ENCODE data around the gene CNIH4. TPM values are rescaled to one million over a fixed set of nuclear protein-coding genes. Genes with fewer than 3 reads are reported as not detected.
"Not testable (repeated sequence)": the region's sequence is repeated elsewhere in the genome, so short reads cannot be mapped to it uniquely, and the experiment has no call there.

Gene CNIH4
- polyA plus RNA-seq, 1 of the 3 experiments (the other 2 are of a cell fraction), result 37.7 TPM

DNA sequence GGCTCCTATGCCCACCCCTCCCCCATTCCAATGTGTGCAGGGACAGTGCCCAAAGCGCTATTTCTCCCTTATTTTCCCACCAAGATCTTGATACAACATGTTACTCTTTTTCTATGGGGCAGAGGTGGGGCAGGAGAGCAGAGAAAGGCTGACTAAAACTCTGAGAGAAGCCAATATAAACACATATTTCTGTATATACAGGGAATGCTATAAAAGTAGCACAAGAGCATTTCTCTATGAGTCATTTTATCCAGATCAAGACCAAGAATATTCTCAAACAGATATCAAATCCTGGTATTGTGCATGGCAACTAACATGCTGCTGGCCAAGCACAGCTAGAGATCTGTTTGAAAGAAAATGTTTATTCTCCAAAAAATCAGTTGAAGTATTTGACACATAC lies 70.7 kb downstream of the CNIH4 start:
- Histone ChIP-seq H3K4me3 (ENCODE audit: low read depth in 2 of 2, low read length in 1 of 2) (no peak overlapping the region), H3K4me2 (peak overlapping the region; percentile 42; the same call in 1 of the 2 replicates), H3K9me2 (no peaks in the 10 kb centered on the region), H3F3A (replicated peaks; ENCODE audit: insufficient read depth) (peaks cover 44% of the 10 kb centered on the region), H2AFZ (ENCODE audit: low read depth) (no peak overlapping the region), H3K9ac (peak overlapping the region; percentile 34; the same call in 1 of the 2 replicates), H3K36me3 (replicated peaks in 1 of 2; ENCODE audit: control insufficient read depth in 1 of 2, insufficient read depth in 2 of 2, low read length in 1 of 2) (peaks cover 79 to 87% of the 10 kb centered on the region in 2 experiments), H3K79me2 (ENCODE audit: insufficient read depth) (peaks cover 88% of the 10 kb centered on the region), H3K4me1 (ENCODE audit: control insufficient read depth in 1 of 2, insufficient read depth in 2 of 2, low read depth in 1 of 2, low read length in 1 of 2) (peaks cover 28 to 30% of the 10 kb centered on the region in 2 experiments; a peak in 3 of 4 replicates), H4K20me1 (ENCODE audit: insufficient read depth) (peaks cover 50% of the 10 kb centered on the region), H3K27ac (ENCODE audit: low read depth in 2 of 2, low read length in 1 of 2) (peak overlapping the region in 1 of 2 experiments; percentile 81; a peak in 3 of 4 replicates), H3K9me3 (no peaks in the 10 kb centered on the region), H3K27me3 (ENCODE audit: insufficient read depth) (no peaks in the 10 kb centered on the region)
- ChIA-PET CTCF (no interaction called here), POLR2A (interaction anchor here (0.6 kb wide), 1 partner anchor 30 kb away, joined by 3 read pairs; no protein-coding TSS in a partner anchor)
- WGBS (ENCODE audit: low lambda C conversion rate), result 91% methylated on average over 1 of the region's 1 CpG
- no peak for DNase-seq
- TF ChIP-seq, protein P1, sequence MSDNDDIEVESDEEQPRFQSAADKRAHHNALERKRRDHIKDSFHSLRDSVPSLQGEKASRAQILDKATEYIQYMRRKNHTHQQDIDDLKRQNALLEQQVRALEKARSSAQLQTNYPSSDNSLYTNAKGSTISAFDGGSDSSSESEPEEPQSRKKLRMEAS (IDR thresholded peaks at IDR 0.05; ENCODE audit: low read depth), result peak; percentile 28; the same call in 1 of the 2 replicates
- peak; percentile 71; the same call in 1 of the 2 replicates for TF ChIP-seq NFIC (IDR thresholded peaks at IDR 0.05; ENCODE audit: borderline replicate concordance)
- TF ChIP-seq TCF12 (IDR thresholded peaks at IDR 0.05), result peak; percentile 55; the same call in 1 of the 2 replicates
- no peak for TF ChIP-seq GABPA (IDR thresholded peaks at IDR 0.05; ENCODE audit: low read depth)
- TF ChIP-seq, protein P2, sequence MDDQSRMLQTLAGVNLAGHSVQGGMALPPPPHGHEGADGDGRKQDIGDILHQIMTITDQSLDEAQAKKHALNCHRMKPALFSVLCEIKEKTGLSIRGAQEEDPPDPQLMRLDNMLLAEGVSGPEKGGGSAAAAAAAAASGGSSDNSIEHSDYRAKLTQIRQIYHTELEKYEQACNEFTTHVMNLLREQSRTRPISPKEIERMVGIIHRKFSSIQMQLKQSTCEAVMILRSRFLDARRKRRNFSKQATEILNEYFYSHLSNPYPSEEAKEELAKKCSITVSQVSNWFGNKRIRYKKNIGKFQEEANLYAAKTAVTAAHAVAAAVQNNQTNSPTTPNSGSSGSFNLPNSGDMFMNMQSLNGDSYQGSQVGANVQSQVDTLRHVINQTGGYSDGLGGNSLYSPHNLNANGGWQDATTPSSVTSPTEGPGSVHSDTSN (IDR thresholded peaks at IDR 0.05), result 0 out of 2 replicates have a peak, but pooled peaks have one; percentile 12
- peak; percentile 38; the same call in 1 of the 2 replicates for TF ChIP-seq MEF2A (IDR thresholded peaks at IDR 0.05; ENCODE audit: borderline replicate concordance, low read depth)
- TF ChIP-seq JUND (IDR thresholded peaks at IDR 0.05), result peak; percentile 75
- peak; percentile 68; the same call in 1 of the 2 replicates for TF ChIP-seq FOSL2 (IDR thresholded peaks at IDR 0.05; ENCODE audit: borderline replicate concordance, low read depth)
- no peak for TF ChIP-seq POLR2AphosphoS5 (IDR thresholded peaks at IDR 0.05; ENCODE audit: low read depth, low read length)

DNA sequence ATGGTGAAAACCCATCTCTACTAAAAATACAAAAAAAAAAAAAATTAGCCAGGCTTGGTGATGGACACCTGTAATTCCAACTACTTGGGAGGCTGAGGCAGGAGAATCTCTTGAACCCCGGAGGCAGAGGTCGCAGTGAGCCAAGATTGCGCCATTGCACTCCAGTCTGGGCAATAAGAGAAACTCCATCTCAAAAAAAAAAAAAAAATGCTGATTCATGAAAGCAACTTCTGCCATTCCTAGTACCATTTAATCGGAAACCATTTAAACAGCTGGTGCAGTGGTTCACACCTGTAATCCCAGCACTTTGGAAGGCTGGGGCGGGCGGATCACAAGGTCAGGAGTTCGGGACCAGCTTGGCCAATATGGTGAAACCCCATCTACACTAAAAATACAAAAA lies 72.0 kb downstream of the CNIH4 start:
- H4K20me1 ChIP-seq (ENCODE audit: insufficient read depth), result peaks cover 60% of the 10 kb centered on the region
- peak overlapping the region in 1 of 2 experiments; percentile 81; a peak in 2 of 4 replicates for H3K27ac ChIP-seq (ENCODE audit: low read depth in 2 of 2, low read length in 1 of 2)
- H3K27me3 ChIP-seq (ENCODE audit: insufficient read depth); DNase-seq; H3K9me3 ChIP-seq; H3K9me2 ChIP-seq; H2AFZ ChIP-seq (ENCODE audit: low read depth); H3K9ac ChIP-seq; H3K4me3 ChIP-seq (ENCODE audit: low read depth in 2 of 2, low read length in 1 of 2); H3K4me2 ChIP-seq: not testable (repeated sequence)
- peaks cover 90% of the 10 kb centered on the region for H3K79me2 ChIP-seq (ENCODE audit: insufficient read depth)
- 98% methylated on average over 7 of the region's 7 CpGs for WGBS (ENCODE audit: low lambda C conversion rate)
- ChIA-PET CTCF (interaction anchor here (0.9 kb wide), 1 partner anchor 29 kb away, joined by 3 read pairs; no protein-coding TSS in a partner anchor), POLR2A (interaction anchor here (0.6 kb wide), 1 partner anchor 72 kb away, joined by 3 read pairs; no protein-coding TSS in a partner anchor)
- H3K36me3 ChIP-seq (replicated peaks in 1 of 2; ENCODE audit: control insufficient read depth in 1 of 2, insufficient read depth in 2 of 2, low read length in 1 of 2), result peaks cover 68 to 78% of the 10 kb centered on the region in 2 experiments
- peaks cover 48% of the 10 kb centered on the region for H3F3A ChIP-seq (replicated peaks; ENCODE audit: insufficient read depth)
- H3K4me1 ChIP-seq (ENCODE audit: control insufficient read depth in 1 of 2, insufficient read depth in 2 of 2, low read depth in 1 of 2, low read length in 1 of 2), result peaks cover 28 to 34% of the 10 kb centered on the region in 2 experiments

Small RNAs within 50 kb of the gene (small RNA-seq; reads per million reads assigned to genes)
- 1.6 to 40.0 (median 16.3) reads per million in 7 experiments for gene MIR4742

Other genes with a start within 250 kb of the CNIH4 start
- 8.1 and 12.1 TPM in 2 replicates for gene FBXO28, start 242.8 kb upstream of the CNIH4 start, polyA plus RNA-seq (2012; rRNA removed)
- 62.3 and 89.2 TPM in 2 replicates for gene DEGS1, start 173.6 kb upstream of the CNIH4 start, polyA plus RNA-seq (2012; rRNA removed)
- gene NVL, start 26.7 kb upstream of the CNIH4 start, polyA plus RNA-seq (2012; rRNA removed), result 12.4 and 17.5 TPM in 2 replicates
- 21.2 and 21.9 TPM in 2 replicates for gene WDR26, start 77.9 kb downstream of the CNIH4 start, polyA plus RNA-seq (2012; rRNA removed)